IMR-90 (cell line): ENCODE measurements around the gene UVSSA. TPM values are rescaled to one million over a fixed set of nuclear protein-coding genes. Genes with fewer than 3 reads are reported as not detected.

Experiments used
- ATAC-seq: fragments of 200-7000 bp; cut with Tn5 transposase; 2 replicates; pipeline ENCODE4 v1.9.1; 2020; ENCODE audit warnings: low read depth, mild to moderate bottlenecking, moderate library complexity
- BruUV-seq: library from RNA; stranded (reverse); fragments of 400-500 nt; replicated peaks from 2 replicates; lab custom pipeline; 2021; lab: Mats Ljungman, UMichigan
- CTCF ChIA-PET: fragments of 300-600 bp; formaldehyde crosslinking; extraction: SDS; loops from one replicate; lab custom pipeline; 2021; ENCODE audit warnings: antibody characterized with exemption; lab: Yijun Ruan, JAX
- POLR2A ChIA-PET: fragments of 300-600 bp; sonication (Branson Sonifier 250); formaldehyde crosslinking; loops from one replicate; lab custom pipeline; 2022; ENCODE audit warnings: antibody characterized with exemption; ENCODE audit not compliant: unreplicated experiment; lab: Charles Lee
- DNase-seq: peaks from one replicate; pipeline ENCODE4 v3.0.0; 2013
- H2AFZ ChIP-seq: replicated peaks from 2 replicates; pipeline ENCODE3; 2013; ENCODE audit warnings: low read length, mild to moderate bottlenecking; ENCODE audit not compliant: poor library complexity
- H2AK5ac ChIP-seq: 2 replicates; pipeline ENCODE4 v1.6.1; 2013; ENCODE audit warnings: low read depth, low read length, inconsistent platforms
- H2AK9ac ChIP-seq: replicated peaks from 2 replicates; pipeline ENCODE3; 2013; ENCODE audit warnings: mild to moderate bottlenecking, low read depth, low read length, moderate library complexity; ENCODE audit not compliant: poor library complexity
- H2BK120ac ChIP-seq: 2 replicates; pipeline ENCODE4 v1.6.1; 2013; ENCODE audit warnings: low read depth, low read length, inconsistent platforms
- H2BK15ac ChIP-seq: 3 replicates; pipeline ENCODE4 v1.6.1; 2013; ENCODE audit warnings: low read depth, low read length, inconsistent platforms
- H2BK20ac ChIP-seq: 2 replicates; pipeline ENCODE4 v1.6.1; 2013; ENCODE audit warnings: low read depth, mild to moderate bottlenecking, inconsistent platforms, low read length, moderate library complexity
- H2BK5ac ChIP-seq: 2 replicates; pipeline ENCODE4 v1.6.1; 2013; ENCODE audit warnings: mild to moderate bottlenecking, low read depth, low read length, inconsistent platforms; ENCODE audit not compliant: poor library complexity, severe bottlenecking
- H3K14ac ChIP-seq: replicated peaks from 2 replicates; pipeline ENCODE4 v1.6.1; 2013; ENCODE audit warnings: low read depth, low read length, inconsistent platforms
- H3K18ac ChIP-seq: 2 replicates; pipeline ENCODE4 v1.6.1; 2013; ENCODE audit warnings: low read depth, low read length, control low read depth
- H3K23ac ChIP-seq: 2 replicates; pipeline ENCODE4 v1.6.1; 2013; ENCODE audit warnings: low read depth, low read length, inconsistent platforms
- H3K27ac ChIP-seq: 2 replicates; pipeline ENCODE4 v1.5.1; 2013; ENCODE audit warnings: mild to moderate bottlenecking, control low read depth, low read length; ENCODE audit not compliant: insufficient read depth
- H3K27me3 ChIP-seq: 2 replicates; pipeline ENCODE4 v1.6.1; 2013; ENCODE audit warnings: low read length; ENCODE audit not compliant: control insufficient read depth, insufficient read depth
- H3K36me3 ChIP-seq: 2 replicates; pipeline ENCODE4 v1.6.1; 2013; ENCODE audit warnings: low read length, mixed read lengths; ENCODE audit not compliant: control insufficient read depth, insufficient read depth
- H3K4ac ChIP-seq: 2 replicates; pipeline ENCODE4 v1.6.1; 2013; ENCODE audit warnings: low read depth, low read length, inconsistent platforms
- H3K4me1 ChIP-seq: 2 replicates; pipeline ENCODE4 v1.6.1; 2013; ENCODE audit warnings: low read length, mixed read lengths; ENCODE audit not compliant: control insufficient read depth, insufficient read depth
- H3K4me2 ChIP-seq: 2 replicates; pipeline ENCODE4 v1.6.1; 2013; ENCODE audit warnings: low read depth, mild to moderate bottlenecking, control low read depth, low read length, moderate library complexity
- H3K4me3 ChIP-seq: 2 replicates; pipeline ENCODE4 v1.5.1; 2013; ENCODE audit warnings: low read depth, mild to moderate bottlenecking, control low read depth, low read length, moderate library complexity; ENCODE audit not compliant: insufficient read depth
- H3K56ac ChIP-seq: 2 replicates; pipeline ENCODE4 v1.6.1; 2013; ENCODE audit warnings: low read length, inconsistent platforms; ENCODE audit not compliant: insufficient read depth; ENCODE audit errors: extremely low read depth
- H3K79me1 ChIP-seq, 2 experiments: 2 replicates each; pipeline ENCODE4 v1.6.1; 2013; ENCODE audit warnings: low read length in 2 of 2, inconsistent platforms in 1 of 2, low read depth in 1 of 2
- H3K9ac ChIP-seq: 2 replicates; pipeline ENCODE4 v1.6.1; 2013; ENCODE audit warnings: low read depth, low read length, control low read depth
- H3K9me1 ChIP-seq: 2 replicates; pipeline ENCODE4 v1.6.1; 2013; ENCODE audit warnings: low read length, inconsistent platforms; ENCODE audit not compliant: insufficient read depth
- H3K9me3 ChIP-seq: 2 replicates; pipeline ENCODE4 v1.6.1; 2013; ENCODE audit warnings: low read length; ENCODE audit not compliant: control insufficient read depth, insufficient read depth
- H4K20me1 ChIP-seq: 2 replicates; pipeline ENCODE4 v1.6.1; 2013; ENCODE audit warnings: low read length, inconsistent platforms; ENCODE audit not compliant: insufficient read depth
- H4K5ac ChIP-seq: 2 replicates; pipeline ENCODE4 v1.6.1; 2013; ENCODE audit warnings: mild to moderate bottlenecking, low read depth, low read length, control low read depth
- H4K8ac ChIP-seq, 2 experiments: 2 replicates each; pipeline ENCODE4 v1.6.1; 2013; ENCODE audit warnings: low read depth in 2 of 2, low read length in 2 of 2, control low read depth in 1 of 2, inconsistent platforms in 1 of 2
- H4K91ac ChIP-seq: 2 replicates; pipeline ENCODE4 v1.6.1; 2013; ENCODE audit warnings: low read depth, low read length, inconsistent platforms; ENCODE audit not compliant: insufficient read depth
- CHD1 ChIP-seq: IDR thresholded peaks from 2 replicates; pipeline ENCODE4 v1.6.1; 2012; ENCODE audit warnings: low read depth, low read length, improper control_type of control experiment
- FOS ChIP-seq: fragments of 150-350 bp; IDR thresholded peaks from 2 replicates; pipeline ENCODE4 v1.6.1; 2016; ENCODE audit warnings: low read depth, low read length
- MAFK ChIP-seq: IDR thresholded peaks from 2 replicates; pipeline ENCODE4 v1.6.1; 2012; ENCODE audit warnings: low read depth, low read length, improper control_type of control experiment
- MAZ ChIP-seq: IDR thresholded peaks from 2 replicates; pipeline ENCODE4 v1.6.1; 2012; ENCODE audit warnings: low read depth, mild to moderate bottlenecking, low read length, improper control_type of control experiment, moderate library complexity, borderline replicate concordance
- RCOR1 ChIP-seq: IDR thresholded peaks from 2 replicates; pipeline ENCODE4 v1.6.1; 2012; ENCODE audit warnings: mild to moderate bottlenecking, low read length, improper control_type of control experiment; ENCODE audit not compliant: insufficient replicate concordance
- RFX5 ChIP-seq: IDR thresholded peaks from 2 replicates; pipeline ENCODE4 v1.8.0; 2012; ENCODE audit warnings: low read depth, mild to moderate bottlenecking, low read length, moderate library complexity
- SMC3 ChIP-seq: fragments of 150-350 bp; IDR thresholded peaks from 2 replicates; pipeline ENCODE4 v1.6.1; 2016; ENCODE audit warnings: low read depth, mild to moderate bottlenecking, antibody characterized with exemption, low read length, moderate library complexity
- WGBS, 2 experiments: methylation state at CpG; one replicate each; pipeline versions ENCODE4 v1.1.5 to v1.1.7; 2013; ENCODE audit warnings: missing lambda C conversion rate in 2 of 2; ENCODE audit not compliant: insufficient read length in 1 of 2; ENCODE audit errors: extremely low coverage in 2 of 2; 5-methylcytosine and 5-hydroxymethylcytosine counted together
- dilution Hi-C: fragments of 300-500 bp; cut with HindIII; formaldehyde crosslinking; loops from one replicate; pipeline ENCODE4 v1.14.3; 2018; ENCODE audit warnings: low sequenced_read_pairs; ENCODE audit not compliant: unreplicated experiment
- in situ Hi-C: fragments of 300-500 bp; cut with MboI; formaldehyde crosslinking; loops from 3 replicates; pipeline ENCODE4 v1.14.3; 2019; ENCODE audit warnings: low sequenced_read_pairs, inconsistent platforms, mixed read lengths
- intact Hi-C: fragments of 100-400 bp; cut with micrococcal nuclease; formaldehyde crosslinking; loops from 2 replicates; pipeline ENCODE4 v1.10.0; 2022
- polyA plus RNA-seq, 3 experiments: library from polyadenylated mRNA; depleted of rRNA; stranded (reverse); fragments of >200 nt; gene quantifications; 2 replicates each; pipeline ENCODE4 v1.2.3, GENCODE V29; 2012; ENCODE audit warnings: low replicate concordance in 1 of 3
- total RNA-seq: library from RNA; depleted of rRNA; stranded (reverse); fragments of >200 nt; gene quantifications from 2 replicates; pipeline ENCODE4 v1.2.3, GENCODE V29; 2012
- TF ChIP-seq, protein P1 (sequence below): conservative IDR thresholded peaks from 2 replicates; pipeline ENCODE4 v1.5.1; 2012; ENCODE audit warnings: mild to moderate bottlenecking, low read depth, low read length, improper control_type of control experiment
- TF ChIP-seq, protein P2 (sequence below): fragments of 150-350 bp; IDR thresholded peaks from 2 replicates; pipeline ENCODE4 v1.6.1; 2017; ENCODE audit warnings: mild to moderate bottlenecking, antibody characterized with exemption, low read length, low read depth

The UVSSA gene
- total and polyA plus RNA-seq, 2 of the 4 experiments (the other 2 are of a cell fraction): 1.4 to 8.4 TPM

- intact Hi-C loops (no loop called here), dilution Hi-C loops (no loop called here), in situ Hi-C loops (no loop called here)
- BruUV-seq: no TSS peak
- Histone ChIP-seq H4K20me1 (no peaks in the 10 kb centered on the region), H2BK15ac (no peak overlapping the region), H2BK20ac (no peak overlapping the region), H3K4me3 (no peak overlapping the region), H3K14ac (no peak overlapping the region), H4K5ac (no peak overlapping the region), H3K4ac (no peak overlapping the region), H4K91ac (no peak overlapping the region), H3K36me3 (no peaks in the 10 kb centered on the region), H3K9ac (no peak overlapping the region), H3K18ac (no peak overlapping the region), H3K27me3 (peaks cover 67% of the 10 kb centered on the region), H3K27ac (no peak overlapping the region), H4K8ac (no peak overlapping the region), H2BK5ac (no peak overlapping the region), H3K9me1 (no peaks in the 10 kb centered on the region), H2AK9ac (no peak overlapping the region), H3K23ac (no peak overlapping the region), H3K4me2 (no peak overlapping the region), H2AFZ (no peak overlapping the region), H2AK5ac (no peak overlapping the region), H3K79me1 (no peaks in the 10 kb centered on the region), H2BK120ac (no peak overlapping the region), H3K9me3 (peaks cover 13% of the 10 kb centered on the region), H3K56ac (no peak overlapping the region), H3K4me1 (no peaks in the 10 kb centered on the region)
- ChIA-PET CTCF (no interaction called here), POLR2A (no interaction called here)
- TF ChIP-seq, protein P1, sequence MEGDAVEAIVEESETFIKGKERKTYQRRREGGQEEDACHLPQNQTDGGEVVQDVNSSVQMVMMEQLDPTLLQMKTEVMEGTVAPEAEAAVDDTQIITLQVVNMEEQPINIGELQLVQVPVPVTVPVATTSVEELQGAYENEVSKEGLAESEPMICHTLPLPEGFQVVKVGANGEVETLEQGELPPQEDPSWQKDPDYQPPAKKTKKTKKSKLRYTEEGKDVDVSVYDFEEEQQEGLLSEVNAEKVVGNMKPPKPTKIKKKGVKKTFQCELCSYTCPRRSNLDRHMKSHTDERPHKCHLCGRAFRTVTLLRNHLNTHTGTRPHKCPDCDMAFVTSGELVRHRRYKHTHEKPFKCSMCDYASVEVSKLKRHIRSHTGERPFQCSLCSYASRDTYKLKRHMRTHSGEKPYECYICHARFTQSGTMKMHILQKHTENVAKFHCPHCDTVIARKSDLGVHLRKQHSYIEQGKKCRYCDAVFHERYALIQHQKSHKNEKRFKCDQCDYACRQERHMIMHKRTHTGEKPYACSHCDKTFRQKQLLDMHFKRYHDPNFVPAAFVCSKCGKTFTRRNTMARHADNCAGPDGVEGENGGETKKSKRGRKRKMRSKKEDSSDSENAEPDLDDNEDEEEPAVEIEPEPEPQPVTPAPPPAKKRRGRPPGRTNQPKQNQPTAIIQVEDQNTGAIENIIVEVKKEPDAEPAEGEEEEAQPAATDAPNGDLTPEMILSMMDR: no peak
- TF ChIP-seq RCOR1 (no peak), MAFK (no peak), FOS (no peak), CHD1 (no peak), MAZ (no peak), SMC3 (no peak), RFX5 (no peak)
- TF ChIP-seq, protein P2, sequence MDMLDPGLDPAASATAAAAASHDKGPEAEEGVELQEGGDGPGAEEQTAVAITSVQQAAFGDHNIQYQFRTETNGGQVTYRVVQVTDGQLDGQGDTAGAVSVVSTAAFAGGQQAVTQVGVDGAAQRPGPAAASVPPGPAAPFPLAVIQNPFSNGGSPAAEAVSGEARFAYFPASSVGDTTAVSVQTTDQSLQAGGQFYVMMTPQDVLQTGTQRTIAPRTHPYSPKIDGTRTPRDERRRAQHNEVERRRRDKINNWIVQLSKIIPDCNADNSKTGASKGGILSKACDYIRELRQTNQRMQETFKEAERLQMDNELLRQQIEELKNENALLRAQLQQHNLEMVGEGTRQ: no peak
- DNase-seq: no peak
- 3% methylated on average over 11 of the region's 24 CpGs; no CpG with 5 or more reads in 1 of the 2 experiments for WGBS, 2 experiments
- no peak for ATAC-seq
These were observed 55.1 kb downstream of the UVSSA start for GRCh38 chr4:1402021-1402515.
